Measurements from ENCODE around the gene CUL1.

CUL1 gene

GRCh38 chr7:148811892-148812291 lies 113.2 kb downstream of the CUL1 start:
- DNase-seq: no peak

- DNase-seq: no peak
These were observed 115.2 kb downstream of the CUL1 start for GRCh38 chr7:148813890-148814289.

- DNase-seq: no peak
These were observed 116.3 kb downstream of the CUL1 start for GRCh38 chr7:148814922-148815559.

- DNase-seq: no peak
These were observed 116.9 kb downstream of the CUL1 start for GRCh38 chr7:148815612-148816011.

- no peak for DNase-seq
These were observed 121.1 kb downstream of the CUL1 start for GRCh38 chr7:148819697-148820360.

- no peak for DNase-seq
These were observed 122.7 kb downstream of the CUL1 start for GRCh38 chr7:148821422-148821821.

- DNase-seq: no peak
These were observed 126.2 kb downstream of the CUL1 start for GRCh38 chr7:148824864-148825263.

- no peak for DNase-seq
These were observed 126.6 kb downstream of the CUL1 start for GRCh38 chr7:148825338-148825737.

- no peak for DNase-seq
These were observed 130.3 kb downstream of the CUL1 start for GRCh38 chr7:148828965-148829364.

GRCh38 chr7:148830897-148831692 lies 132.4 kb downstream of the CUL1 start:
- no peak for DNase-seq

- no peak for DNase-seq
These were observed 133.1 kb downstream of the CUL1 start for GRCh38 chr7:148831782-148832181.

- no peak for DNase-seq
These were observed 135.9 kb downstream of the CUL1 start for GRCh38 chr7:148834605-148835004.

GRCh38 chr7:148835854-148836253 lies 137.2 kb downstream of the CUL1 start:
- DNase-seq: no peak

GRCh38 chr7:148838905-148839304 lies 140.2 kb downstream of the CUL1 start:
- no peak for DNase-seq

GRCh38 chr7:148847815-148848734 lies 149.4 kb downstream of the CUL1 start:
- DNase-seq: no peak

- no peak for DNase-seq
These were observed 150.8 kb downstream of the CUL1 start for GRCh38 chr7:148849393-148850098.

- no peak for DNase-seq
These were observed 151.9 kb downstream of the CUL1 start for GRCh38 chr7:148850564-148850963.
